G401 (cell line): ENCODE results near the gene PICALM. TPM values are rescaled to one million over a fixed set of nuclear protein-coding genes. Genes with fewer than 3 reads are reported as not detected.
"Not testable (repeated sequence)": the region's sequence is repeated elsewhere in the genome, so short reads cannot be mapped to it uniquely, and the experiment has no call there.

Experiments used
- DNase-seq: peaks from one replicate; pipeline ENCODE4 v3.0.0-alpha.2; 2015; ENCODE audit warnings: low spot score
- in situ Hi-C: cut with HindIII; loops from 2 replicates; pipeline ENCODE4 v1.10.0; 2016; ENCODE audit warnings: low sequenced_read_pairs, mixed read lengths
- total RNA-seq: library from RNA; depleted of rRNA; stranded (reverse); fragments of >200 nt; shearing (Covaris generic); gene quantifications from 2 replicates; pipeline ENCODE4 v1.2.3, GENCODE V29; 2014

The PICALM gene
- total RNA-seq, 1 experiment from 2014 or later = 101 TPM

DNA sequence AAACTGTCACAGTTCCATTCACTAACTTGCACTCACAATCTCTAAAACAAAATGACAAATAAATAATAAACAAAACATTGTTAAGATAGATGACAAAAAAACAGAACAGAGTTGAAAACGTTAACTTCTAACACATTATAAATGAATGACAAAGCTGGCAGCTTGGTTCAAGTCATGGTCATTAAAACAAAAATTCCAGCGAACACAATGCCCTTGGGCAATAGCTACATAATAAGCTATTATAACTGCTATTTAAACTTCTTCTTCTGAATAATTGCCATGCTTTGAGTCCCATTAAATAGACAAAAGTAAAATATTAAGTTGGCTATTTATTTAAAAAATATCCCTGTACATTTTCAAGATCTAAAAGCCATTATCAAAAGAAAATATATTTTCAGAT is 54.7 kb downstream of the PICALM start:
- DNase-seq = no peak
- in situ Hi-C loops = no loop called here

DNA sequence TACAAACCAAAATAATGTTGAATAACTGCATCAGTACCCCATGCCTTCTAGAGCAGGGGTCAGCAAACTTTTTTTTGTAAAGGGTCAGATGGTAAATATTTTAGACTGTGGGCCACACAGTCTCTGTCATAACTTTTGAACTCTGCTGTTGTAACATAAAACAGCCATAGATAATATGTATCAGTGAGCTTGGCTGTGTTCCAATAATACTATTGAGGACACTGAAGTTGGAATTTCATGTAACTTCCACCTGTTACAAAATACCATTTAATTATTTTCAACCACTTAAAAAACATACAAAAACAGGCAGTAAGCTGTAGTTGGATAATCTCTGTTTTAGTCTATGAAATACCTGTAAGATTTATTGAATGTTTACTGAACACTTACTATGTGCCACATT is 55.2 kb downstream of the PICALM start:
- in situ Hi-C loops = no loop called here
- DNase-seq = no peak

DNA sequence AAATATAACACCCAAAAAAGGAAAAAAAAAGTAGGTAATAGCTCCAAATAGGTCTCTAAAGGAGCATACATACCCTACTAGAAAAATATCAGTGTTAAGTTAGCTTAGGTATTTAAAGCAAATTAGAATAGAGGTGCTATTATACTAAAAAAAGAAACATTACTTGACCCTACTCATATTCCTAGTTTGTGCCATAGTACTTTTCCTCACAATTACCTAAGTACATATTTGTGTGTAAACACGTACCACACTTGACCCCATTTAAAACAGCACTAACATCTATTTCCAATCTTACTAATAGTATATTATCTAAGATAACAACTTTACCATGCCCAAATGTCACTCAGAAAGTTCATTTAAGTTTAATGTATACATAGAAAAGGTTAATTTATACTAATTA is 57.7 kb downstream of the PICALM start:
- no peak for DNase-seq

GRCh38 chr11:86003654-86004053 is 65.2 kb downstream of the PICALM start:
- in situ Hi-C loops = no loop called here
- DNase-seq = no peak

More for the DNA sequence above, 57.7 kb downstream of the PICALM start:
- in situ Hi-C loops = no loop called here

DNA sequence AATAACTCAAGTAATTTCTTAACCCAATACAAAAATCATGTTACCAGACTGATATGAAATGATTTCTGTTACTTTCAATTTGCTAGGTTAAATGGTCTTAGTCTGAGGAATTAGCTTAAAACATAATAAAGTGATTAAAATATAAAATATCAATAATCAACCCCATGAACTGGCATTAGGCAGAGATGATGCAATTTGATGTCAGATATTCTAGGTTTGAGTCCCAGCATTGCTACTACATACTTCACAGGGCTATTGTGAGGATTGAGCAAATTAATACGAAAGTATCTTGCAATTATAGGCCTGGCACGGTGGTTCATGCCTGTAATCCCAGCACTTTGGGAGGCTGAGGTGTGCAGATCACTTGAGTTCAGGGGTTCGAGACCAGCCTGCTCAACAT is 66.5 kb downstream of the PICALM start:
- DNase-seq = no peak
- in situ Hi-C loops = no loop called here

- no peak for DNase-seq
- in situ Hi-C loops = no loop called here
Observed at GRCh38 chr11:85991508-85991907, 77.4 kb downstream of the PICALM start.

- in situ Hi-C loops = no loop called here
- DNase-seq = no peak
Observed at GRCh38 chr11:85989746-85990145, 79.1 kb downstream of the PICALM start.

DNA sequence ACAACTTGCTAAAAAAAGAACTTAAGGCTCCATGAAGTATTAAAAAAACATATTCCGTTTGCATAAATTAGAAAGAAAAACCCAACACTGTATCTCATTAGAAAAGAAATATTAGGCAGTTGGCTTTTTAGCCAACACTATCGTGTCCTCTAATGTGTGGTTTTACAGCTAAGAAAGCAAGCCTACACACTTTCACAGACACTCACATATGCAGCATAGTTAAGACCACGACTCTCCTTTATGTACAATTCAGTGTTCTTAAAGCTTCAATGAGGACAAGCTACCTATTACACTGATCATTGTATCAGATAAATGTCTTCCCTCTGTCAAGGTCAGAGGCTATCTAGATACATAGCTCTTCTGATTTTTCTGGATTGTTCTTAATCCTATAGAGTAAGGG is 80.1 kb downstream of the PICALM start:
- in situ Hi-C loops = no loop called here
- DNase-seq = no peak

DNA sequence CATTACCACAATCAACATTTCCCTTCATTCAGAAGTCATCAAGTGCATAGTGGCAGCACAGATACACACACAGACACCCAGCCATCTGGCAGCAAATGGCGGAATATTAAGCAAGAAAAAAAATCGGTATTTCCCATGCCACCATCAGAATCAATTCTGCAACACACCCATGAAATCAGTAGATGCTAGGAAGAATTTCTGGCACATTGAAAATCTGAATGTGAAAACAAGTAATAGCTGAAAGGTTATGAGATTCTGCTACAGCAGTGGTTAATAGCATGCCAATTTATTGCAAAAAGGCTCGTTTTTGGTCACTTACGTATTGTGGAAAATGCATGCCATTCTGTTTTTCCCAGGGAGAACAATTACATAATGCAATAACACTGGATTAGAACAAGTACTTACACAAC is 91.1 kb downstream of the PICALM start:
- in situ Hi-C loops = no loop called here
- DNase-seq = peak; percentile 79

GRCh38 chr11:85976525-85976924 is 92.4 kb downstream of the PICALM start:
- no peak for DNase-seq
- in situ Hi-C loops = no loop called here

DNA sequence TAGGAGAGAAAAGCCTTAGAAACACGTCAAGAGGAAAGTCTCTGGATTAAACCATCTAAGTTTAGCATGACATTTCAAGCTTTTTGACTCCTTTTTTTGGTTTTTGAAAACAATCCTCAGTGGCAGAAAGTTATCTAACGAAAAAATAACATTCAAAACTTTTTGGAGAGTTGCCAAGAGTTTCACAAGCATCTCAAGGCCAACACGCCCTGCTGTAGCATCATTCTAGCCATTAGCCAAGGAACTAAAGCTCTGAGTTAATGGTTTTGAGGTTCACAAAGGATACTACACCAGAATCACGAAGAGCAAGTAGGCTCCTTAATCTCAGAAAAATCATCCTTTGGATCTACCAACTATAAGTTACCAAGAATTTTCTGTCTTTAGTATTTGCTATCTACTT is 94.8 kb downstream of the PICALM start:
- no peak for DNase-seq
- in situ Hi-C loops = no loop called here

DNA sequence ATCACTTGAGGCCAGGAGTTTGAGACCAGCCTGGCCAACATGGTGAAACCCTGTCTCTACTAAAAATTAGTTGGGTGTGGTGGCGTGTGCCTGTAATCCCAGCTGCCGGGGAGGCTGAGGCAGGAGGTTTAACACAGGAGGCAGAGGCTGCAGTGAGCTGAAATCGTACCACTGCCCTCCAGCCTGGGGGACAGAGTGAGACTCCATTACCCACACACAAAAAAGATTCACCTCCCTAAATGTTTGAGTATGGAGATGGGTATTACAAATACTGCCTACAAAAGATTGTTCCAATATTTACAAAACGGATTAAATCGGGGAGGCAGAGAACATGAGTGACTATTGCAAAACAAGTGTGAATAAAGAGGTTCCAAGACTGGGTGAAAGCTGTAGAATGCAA is 98.3 kb downstream of the PICALM start:
- in situ Hi-C loops = no loop called here

DNA sequence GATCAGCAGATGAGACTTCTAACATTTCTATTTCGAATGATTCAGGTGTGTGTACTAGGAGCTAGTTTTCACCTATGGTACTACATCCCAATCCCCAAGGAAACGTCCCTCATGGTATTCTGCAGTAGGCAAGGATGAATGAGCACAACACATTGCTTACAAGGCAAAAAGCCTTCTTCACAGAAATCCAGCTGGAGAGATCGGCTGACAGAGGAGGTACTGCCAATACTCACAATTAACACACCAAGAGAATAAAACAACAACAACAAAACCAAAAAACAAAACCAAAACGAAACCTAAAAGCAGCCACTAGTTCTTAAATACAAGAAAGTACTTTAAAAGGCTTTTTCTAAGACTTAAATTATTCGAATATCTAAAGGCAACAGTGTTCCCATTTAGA is 101.4 kb downstream of the PICALM start:
- peak; percentile 53 for DNase-seq
- in situ Hi-C loops = no loop called here

More for the DNA sequence above, 98.3 kb downstream of the PICALM start:
- no peak for DNase-seq

DNA sequence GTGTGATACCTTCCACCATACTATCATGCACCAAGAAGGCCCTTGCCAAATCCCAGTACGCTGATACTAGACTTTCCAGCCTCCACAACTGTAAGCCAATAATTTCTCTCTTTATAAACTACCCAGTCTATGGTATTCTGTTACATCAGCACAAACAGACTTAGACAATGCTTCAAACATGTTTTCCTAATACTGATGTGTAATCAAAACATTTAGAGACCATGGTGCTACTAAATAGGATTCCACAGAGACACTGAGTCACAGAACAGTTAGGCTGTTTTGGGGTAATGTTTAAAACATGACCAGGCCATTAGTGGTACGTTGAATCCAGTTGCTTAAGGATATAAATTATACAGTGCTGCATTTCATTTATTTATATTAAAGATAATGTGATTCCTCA is 103.7 kb downstream of the PICALM start:
- DNase-seq = no peak
- in situ Hi-C loops = no loop called here

- in situ Hi-C loops = no loop called here
- no peak for DNase-seq
Observed at GRCh38 chr11:85961930-85962363, 106.9 kb downstream of the PICALM start.

- DNase-seq = no peak
- in situ Hi-C loops = no loop called here
Observed at GRCh38 chr11:85961130-85961529, 107.8 kb downstream of the PICALM start.

DNA sequence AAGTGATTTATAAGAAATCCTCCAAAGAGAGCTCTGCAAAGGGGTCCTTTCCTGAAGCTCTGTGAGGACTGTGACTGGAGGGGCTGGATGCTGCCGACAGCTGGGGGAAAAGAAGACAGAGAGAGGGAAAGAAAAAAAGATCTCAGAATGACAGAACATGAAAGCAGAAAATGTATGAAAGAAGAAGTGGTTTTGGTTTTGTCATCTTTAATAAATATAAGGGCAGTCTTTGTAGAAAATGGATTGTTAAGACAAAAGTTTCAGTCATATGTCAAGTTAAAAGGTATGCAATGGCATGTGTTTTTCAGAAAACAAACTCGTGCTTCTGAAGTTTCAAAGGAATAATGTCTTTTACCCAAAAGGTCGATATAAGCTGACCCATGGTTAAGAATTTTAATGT is 108.2 kb downstream of the PICALM start:
- DNase-seq = no peak
- in situ Hi-C loops = no loop called here

GRCh38 chr11:85955531-85955930 is 113.4 kb downstream of the PICALM start:
- no peak for DNase-seq
- in situ Hi-C loops = no loop called here

GRCh38 chr11:85953491-85954143 is 115.3 kb downstream of the PICALM start:
- in situ Hi-C loops = no loop called here
- no peak for DNase-seq

DNA sequence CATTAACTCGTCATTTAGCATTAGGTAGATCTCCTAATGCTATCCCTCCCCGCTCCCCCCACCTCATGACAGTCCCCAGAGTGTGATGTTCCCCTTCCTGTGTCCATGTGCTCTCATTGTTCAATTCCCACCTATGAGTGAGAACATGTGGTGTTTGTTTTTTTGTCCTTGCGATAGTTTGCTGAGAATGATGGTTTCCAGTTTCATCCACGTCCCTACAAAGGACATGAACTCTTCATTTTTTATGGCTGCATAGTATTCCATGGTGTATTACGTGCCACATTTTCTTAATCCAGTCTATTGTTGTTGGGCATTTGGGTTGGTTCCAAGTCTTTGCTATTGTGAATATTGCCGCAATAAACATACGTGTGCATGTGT is 116.8 kb downstream of the PICALM start:
- DNase-seq, in situ Hi-C loops: not testable (repeated sequence)

- in situ Hi-C loops = no loop called here
- no peak for DNase-seq
Observed at GRCh38 chr11:85951428-85952107, 117.3 kb downstream of the PICALM start.
